ENCODE data around the gene SNTG2. TPM values are rescaled to one million over a fixed set of nuclear protein-coding genes. Genes with fewer than 3 reads are reported as not detected.

Gene SNTG2
- total RNA-seq, 2 experiments from 2014 or later = not detected

DNA sequence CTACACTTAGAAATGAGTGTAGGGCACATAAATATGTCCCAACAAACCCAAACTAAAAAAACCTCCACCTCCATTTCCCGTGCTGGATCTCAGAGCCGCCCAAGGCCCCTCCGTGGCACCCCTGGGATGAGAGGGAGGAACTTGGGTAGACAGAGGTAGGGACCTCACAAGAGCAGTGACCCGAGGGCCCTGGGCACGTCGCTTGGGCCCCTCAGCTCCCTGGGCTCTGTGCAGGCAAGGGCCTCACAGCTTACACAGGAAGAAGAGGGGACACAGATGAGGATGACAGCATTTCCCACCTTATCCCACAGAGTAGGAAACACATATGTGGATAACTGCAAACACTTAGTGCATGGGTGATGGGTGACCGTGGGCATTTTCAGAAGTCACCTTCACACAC lies 368.7 kb downstream of the SNTG2 start:
- H4K20me1 ChIP-seq (ENCODE audit: insufficient read depth, low read length) = no peaks in the 10 kb centered on the region
- no peak overlapping the region for H3K4me2 ChIP-seq (ENCODE audit: low read length)
- ChIA-PET POLR2A (no interaction called here), CTCF (ENCODE audit: unreplicated experiment) (no interaction called here)
- TF ChIP-seq, protein P1, sequence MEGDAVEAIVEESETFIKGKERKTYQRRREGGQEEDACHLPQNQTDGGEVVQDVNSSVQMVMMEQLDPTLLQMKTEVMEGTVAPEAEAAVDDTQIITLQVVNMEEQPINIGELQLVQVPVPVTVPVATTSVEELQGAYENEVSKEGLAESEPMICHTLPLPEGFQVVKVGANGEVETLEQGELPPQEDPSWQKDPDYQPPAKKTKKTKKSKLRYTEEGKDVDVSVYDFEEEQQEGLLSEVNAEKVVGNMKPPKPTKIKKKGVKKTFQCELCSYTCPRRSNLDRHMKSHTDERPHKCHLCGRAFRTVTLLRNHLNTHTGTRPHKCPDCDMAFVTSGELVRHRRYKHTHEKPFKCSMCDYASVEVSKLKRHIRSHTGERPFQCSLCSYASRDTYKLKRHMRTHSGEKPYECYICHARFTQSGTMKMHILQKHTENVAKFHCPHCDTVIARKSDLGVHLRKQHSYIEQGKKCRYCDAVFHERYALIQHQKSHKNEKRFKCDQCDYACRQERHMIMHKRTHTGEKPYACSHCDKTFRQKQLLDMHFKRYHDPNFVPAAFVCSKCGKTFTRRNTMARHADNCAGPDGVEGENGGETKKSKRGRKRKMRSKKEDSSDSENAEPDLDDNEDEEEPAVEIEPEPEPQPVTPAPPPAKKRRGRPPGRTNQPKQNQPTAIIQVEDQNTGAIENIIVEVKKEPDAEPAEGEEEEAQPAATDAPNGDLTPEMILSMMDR (conservative IDR thresholded peaks at IDR 0.05; ENCODE audit: low read length) = no peak
- no peak for TF ChIP-seq EZH2phosphoT487 (IDR thresholded peaks at IDR 0.05; ENCODE audit: borderline replicate concordance, low read depth, low read length)
- H3K36me3 ChIP-seq (ENCODE audit: insufficient read depth, low read length) = no peaks in the 10 kb centered on the region
- H3K4me3 ChIP-seq (ENCODE audit: low read depth, low read length, poor library complexity, severe bottlenecking) = no peak overlapping the region
- H2AFZ ChIP-seq (ENCODE audit: low read length) = no peak overlapping the region
- intact Hi-C loops (cut with micrococcal nuclease; ENCODE audit: unreplicated experiment) = no loop called here
- H3K27ac ChIP-seq (ENCODE audit: low read depth, low read length, poor library complexity, severe bottlenecking) = no peak overlapping the region
- BruUV-seq (replicated peaks) = no TSS peak
- H3K79me2 ChIP-seq (ENCODE audit: insufficient read depth, low read depth, low read length) = no peaks in the 10 kb centered on the region
- H3K4me1 ChIP-seq (ENCODE audit: insufficient read depth, low read length, poor library complexity, severe bottlenecking) = no peaks in the 10 kb centered on the region
- H3K9me3 ChIP-seq (ENCODE audit: low read length) = no peaks in the 10 kb centered on the region
- no peaks in the 10 kb centered on the region for H3K9me2 ChIP-seq (ENCODE audit: insufficient read depth, low read length)
- no peak for DNase-seq (ENCODE audit: low spot score)

DNA sequence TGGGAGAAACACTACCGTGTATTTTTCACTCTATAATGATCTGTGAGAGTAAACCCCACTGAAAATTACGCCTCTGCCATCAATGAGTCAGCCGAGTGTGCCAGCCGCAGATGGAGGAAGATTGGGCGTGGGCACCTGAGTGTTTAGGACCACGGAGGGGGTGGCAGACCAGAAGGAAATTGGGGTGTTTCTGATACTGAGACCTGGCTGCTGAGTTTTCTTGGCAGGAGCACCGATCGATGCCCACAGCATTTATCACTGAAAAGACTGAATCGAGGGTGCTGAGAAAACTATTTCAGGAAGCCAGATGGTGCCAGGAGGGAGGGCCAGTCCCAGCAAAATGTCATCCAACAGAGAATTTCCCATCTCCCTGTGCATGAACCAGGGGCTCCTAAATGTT lies 370.7 kb downstream of the SNTG2 start:
- Histone ChIP-seq H3K79me2 (ENCODE audit: insufficient read depth, low read depth, low read length) (no peaks in the 10 kb centered on the region), H3K4me2 (ENCODE audit: low read length) (no peak overlapping the region), H3K9me2 (ENCODE audit: insufficient read depth, low read length) (0 out of 2 replicates have a peak, but pooled peaks cover 4% of the 10 kb centered on the region), H3K27ac (ENCODE audit: low read depth, low read length, poor library complexity, severe bottlenecking) (no peak overlapping the region), H3K9me3 (ENCODE audit: low read length) (no peaks in the 10 kb centered on the region), H3K4me1 (ENCODE audit: insufficient read depth, low read length, poor library complexity, severe bottlenecking) (no peaks in the 10 kb centered on the region), H2AFZ (ENCODE audit: low read length) (no peak overlapping the region), H4K20me1 (ENCODE audit: insufficient read depth, low read length) (no peaks in the 10 kb centered on the region), H3K4me3 (ENCODE audit: low read depth, low read length, poor library complexity, severe bottlenecking) (no peak overlapping the region), H3K36me3 (ENCODE audit: insufficient read depth, low read length) (no peaks in the 10 kb centered on the region)
- POLR2A ChIA-PET = no interaction called here
- intact Hi-C loops (cut with micrococcal nuclease; ENCODE audit: unreplicated experiment) = no loop called here
- CTCF ChIA-PET (ENCODE audit: unreplicated experiment) = no interaction called here
- TF ChIP-seq, protein P1 (conservative IDR thresholded peaks at IDR 0.05; ENCODE audit: low read length) = no peak
- TF ChIP-seq EZH2phosphoT487 (IDR thresholded peaks at IDR 0.05; ENCODE audit: borderline replicate concordance, low read depth, low read length) = no peak
- BruUV-seq (replicated peaks) = no TSS peak
- DNase-seq (ENCODE audit: low spot score) = no peak

DNA sequence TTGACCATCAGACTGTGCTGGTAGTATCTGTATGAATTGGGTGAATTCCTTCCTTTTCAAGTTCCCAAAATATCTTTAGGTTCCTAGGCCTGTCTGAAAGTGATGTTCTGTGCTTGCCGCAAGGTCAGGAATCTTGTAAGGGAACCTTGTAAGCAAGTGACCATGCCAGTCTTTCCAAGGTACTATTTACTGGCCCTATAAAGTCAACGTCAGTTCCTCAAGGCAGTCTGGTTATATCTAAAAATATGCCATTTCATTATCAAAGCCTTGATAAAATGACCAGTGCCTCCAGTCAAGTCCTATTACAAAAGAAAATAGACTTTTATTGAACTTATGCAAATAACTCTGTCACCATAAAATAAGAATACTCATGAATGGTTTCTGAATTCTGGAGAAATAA lies 374.2 kb downstream of the SNTG2 start:
- H3K4me1 ChIP-seq (ENCODE audit: insufficient read depth, low read length, poor library complexity, severe bottlenecking) = no peaks in the 10 kb centered on the region
- no peaks in the 10 kb centered on the region for H3K9me3 ChIP-seq (ENCODE audit: low read length)
- ChIA-PET POLR2A (no interaction called here), CTCF (ENCODE audit: unreplicated experiment) (no interaction called here)
- H3K79me2 ChIP-seq (ENCODE audit: insufficient read depth, low read depth, low read length) = no peaks in the 10 kb centered on the region
- H3K9me2 ChIP-seq (ENCODE audit: insufficient read depth, low read length) = 0 out of 2 replicates have a peak, but pooled peaks cover 4% of the 10 kb centered on the region
- TF ChIP-seq, protein P1 (conservative IDR thresholded peaks at IDR 0.05; ENCODE audit: low read length) = no peak
- no peak for TF ChIP-seq EZH2phosphoT487 (IDR thresholded peaks at IDR 0.05; ENCODE audit: borderline replicate concordance, low read depth, low read length)
- H2AFZ ChIP-seq (ENCODE audit: low read length) = no peak overlapping the region
- intact Hi-C loops (cut with micrococcal nuclease; ENCODE audit: unreplicated experiment) = no loop called here
- no peaks in the 10 kb centered on the region for H4K20me1 ChIP-seq (ENCODE audit: insufficient read depth, low read length)
- H3K27ac ChIP-seq (ENCODE audit: low read depth, low read length, poor library complexity, severe bottlenecking) = no peak overlapping the region
- BruUV-seq (replicated peaks) = no TSS peak
- DNase-seq (ENCODE audit: low spot score) = no peak
- no peaks in the 10 kb centered on the region for H3K36me3 ChIP-seq (ENCODE audit: insufficient read depth, low read length)
- no peak overlapping the region for H3K4me3 ChIP-seq (ENCODE audit: low read depth, low read length, poor library complexity, severe bottlenecking)
- no peak overlapping the region for H3K4me2 ChIP-seq (ENCODE audit: low read length)
